Effector memory CD8-positive, alpha-beta T cell (primary cell): ENCODE data around the gene RORC.
"Not testable (repeated sequence)": the region's sequence is repeated elsewhere in the genome, so short reads cannot be mapped to it uniquely, and the experiment has no call there.

Experiments
- ATAC-seq: fragments of 150-1000 bp; cut with Tn5 transposase; replicated peaks from 2 replicates; pipeline ENCODE4 v1.10.0; 2021; ENCODE audit warnings: mild to moderate bottlenecking, moderate library complexity
- DNase-seq, 3 experiments: peaks; one replicate each; pipeline ENCODE4 v3.0.0; 2021
- H3K27ac Mint-ChIP-seq, 2 donors: one replicate each; pipeline ENCODE4 v1.8.0; 2022; ENCODE audit warnings: mild to moderate bottlenecking in 2 of 2, mixed read lengths in 2 of 2, moderate library complexity in 2 of 2
- H3K27me3 Mint-ChIP-seq, 2 donors: one replicate each; pipeline ENCODE4 v1.8.0; 2022; ENCODE audit warnings: mixed read lengths in 2 of 2
- H3K36me3 Mint-ChIP-seq: one replicate; pipeline ENCODE4 v1.8.0; 2022; ENCODE audit warnings: mild to moderate bottlenecking, moderate library complexity, mixed read lengths; ENCODE audit not compliant: insufficient read depth
- H3K4me1 Mint-ChIP-seq, 2 donors: one replicate each; pipeline ENCODE4 v1.8.0; 2022; ENCODE audit warnings: low read depth in 2 of 2, mixed read lengths in 2 of 2
- H3K4me3 Mint-ChIP-seq, 2 donors: one replicate each; pipeline ENCODE4 v1.8.0; 2022; ENCODE audit warnings: mild to moderate bottlenecking in 2 of 2, mixed read lengths in 2 of 2, moderate library complexity in 2 of 2
- H3K9me3 Mint-ChIP-seq, 2 donors: one replicate each; pipeline ENCODE4 v1.8.0; 2022; ENCODE audit warnings: mixed read lengths in 2 of 2

Gene RORC

GRCh38 chr1:151782741-151783140 lies 48.9 kb downstream of the RORC start:
- H3K27me3 Mint-ChIP-seq = no peaks in the 10 kb centered on the region
- H3K36me3 Mint-ChIP-seq = peaks cover 13% of the 10 kb centered on the region
- no peaks in the 10 kb centered on the region for H3K4me1 Mint-ChIP-seq
- H3K9me3 Mint-ChIP-seq = no peaks in the 10 kb centered on the region
- ATAC-seq (no peak), DNase-seq (no peak)
- H3K27ac Mint-ChIP-seq = no peak overlapping the region
- no peak overlapping the region for H3K4me3 Mint-ChIP-seq

GRCh38 chr1:151782026-151782425 lies 49.6 kb downstream of the RORC start:
- not testable (repeated sequence) for H3K4me3 Mint-ChIP-seq, ATAC-seq, H3K4me1 Mint-ChIP-seq, DNase-seq, H3K27me3 Mint-ChIP-seq, H3K9me3 Mint-ChIP-seq, H3K27ac Mint-ChIP-seq
- H3K36me3 Mint-ChIP-seq = peaks cover 15% of the 10 kb centered on the region

GRCh38 chr1:151780736-151781135 lies 50.9 kb downstream of the RORC start:
- not testable (repeated sequence) for ATAC-seq, H3K4me3 Mint-ChIP-seq, H3K9me3 Mint-ChIP-seq, H3K27me3 Mint-ChIP-seq, H3K27ac Mint-ChIP-seq, DNase-seq, H3K4me1 Mint-ChIP-seq
- peaks cover 20% of the 10 kb centered on the region for H3K36me3 Mint-ChIP-seq

GRCh38 chr1:151779852-151780251 lies 51.8 kb downstream of the RORC start:
- Mint-ChIP-seq H3K4me1 (no peaks in the 10 kb centered on the region), H3K4me3 (no peak overlapping the region), H3K36me3 (peaks cover 27% of the 10 kb centered on the region), H3K27ac (no peak overlapping the region), H3K27me3 (no peaks in the 10 kb centered on the region), H3K9me3 (no peaks in the 10 kb centered on the region)
- ATAC-seq (no peak), DNase-seq (no peak)

- Mint-ChIP-seq H3K4me3 (no peak overlapping the region), H3K27ac (no peak overlapping the region), H3K9me3 (no peaks in the 10 kb centered on the region), H3K36me3 (peaks cover 31% of the 10 kb centered on the region), H3K27me3 (no peaks in the 10 kb centered on the region), H3K4me1 (no peaks in the 10 kb centered on the region)
- DNase-seq (no peak), ATAC-seq (no peak)
Observed at GRCh38 chr1:151777317-151777716, 54.3 kb downstream of the RORC start.

- Mint-ChIP-seq H3K4me3 (no peak overlapping the region), H3K27ac (no peak overlapping the region), H3K27me3 (no peaks in the 10 kb centered on the region), H3K4me1 (no peaks in the 10 kb centered on the region), H3K9me3 (no peaks in the 10 kb centered on the region), H3K36me3 (peaks cover 31% of the 10 kb centered on the region)
- DNase-seq (no peak), ATAC-seq (no peak)
Observed at GRCh38 chr1:151776665-151777062, 54.9 kb downstream of the RORC start.

GRCh38 chr1:151775894-151776664 lies 55.5 kb downstream of the RORC start:
- no peak overlapping the region for H3K4me3 Mint-ChIP-seq
- DNase-seq (no peak), ATAC-seq (no peak)
- no peak overlapping the region for H3K27ac Mint-ChIP-seq
- no peaks in the 10 kb centered on the region for H3K4me1 Mint-ChIP-seq
- peaks cover 33% of the 10 kb centered on the region for H3K36me3 Mint-ChIP-seq
- no peaks in the 10 kb centered on the region for H3K27me3 Mint-ChIP-seq
- H3K9me3 Mint-ChIP-seq = no peaks in the 10 kb centered on the region

GRCh38 chr1:151774256-151774922 lies 57.2 kb downstream of the RORC start:
- no peak for DNase-seq
- H3K27ac Mint-ChIP-seq = no peak overlapping the region
- H3K36me3 Mint-ChIP-seq = peaks cover 33% of the 10 kb centered on the region
- ATAC-seq = no peak
- H3K27me3 Mint-ChIP-seq = no peaks in the 10 kb centered on the region
- no peaks in the 10 kb centered on the region for H3K9me3 Mint-ChIP-seq
- no peak overlapping the region for H3K4me3 Mint-ChIP-seq
- H3K4me1 Mint-ChIP-seq = no peaks in the 10 kb centered on the region

- Mint-ChIP-seq H3K36me3 (peaks cover 29% of the 10 kb centered on the region), H3K4me1 (no peaks in the 10 kb centered on the region), H3K4me3 (no peak overlapping the region), H3K27ac (no peak overlapping the region), H3K27me3 (no peaks in the 10 kb centered on the region), H3K9me3 (no peaks in the 10 kb centered on the region)
- DNase-seq (no peak), ATAC-seq (no peak)
Observed at GRCh38 chr1:151773702-151774101, 57.9 kb downstream of the RORC start.

- not testable (repeated sequence) for H3K36me3 Mint-ChIP-seq, H3K4me3 Mint-ChIP-seq
Observed at GRCh38 chr1:151769270-151769669, 62.3 kb downstream of the RORC start.

GRCh38 chr1:151768351-151769066 lies 63.1 kb downstream of the RORC start:
- H3K27ac Mint-ChIP-seq = not testable (repeated sequence)

More at GRCh38 chr1:151769270-151769669, 62.3 kb downstream of the RORC start:
- not testable (repeated sequence) for H3K27me3 Mint-ChIP-seq, ATAC-seq, H3K27ac Mint-ChIP-seq, H3K4me1 Mint-ChIP-seq, DNase-seq, H3K9me3 Mint-ChIP-seq

GRCh38 chr1:151763990-151764389 lies 67.6 kb downstream of the RORC start:
- H3K4me1 Mint-ChIP-seq = peaks cover 14 to 15% of the 10 kb centered on the region in 2 donors
- no peak for DNase-seq
- no peaks in the 10 kb centered on the region for H3K27me3 Mint-ChIP-seq
- no peak for ATAC-seq
- peaks cover 47% of the 10 kb centered on the region for H3K36me3 Mint-ChIP-seq
- peak overlapping the region; percentile 95 to 97 for H3K4me3 Mint-ChIP-seq
- H3K9me3 Mint-ChIP-seq = no peaks in the 10 kb centered on the region
- peak overlapping the region; percentile 97 to 98 for H3K27ac Mint-ChIP-seq

More at GRCh38 chr1:151768351-151769066, 63.1 kb downstream of the RORC start:
- DNase-seq, H3K4me3 Mint-ChIP-seq, H3K36me3 Mint-ChIP-seq, ATAC-seq, H3K27me3 Mint-ChIP-seq, H3K9me3 Mint-ChIP-seq, H3K4me1 Mint-ChIP-seq: not testable (repeated sequence)

- Mint-ChIP-seq H3K4me1 (peaks cover 14 to 15% of the 10 kb centered on the region in 2 donors), H3K9me3 (no peaks in the 10 kb centered on the region), H3K27ac (peak within 1 kb of the TSS; percentile 97 to 98), H3K27me3 (no peaks in the 10 kb centered on the region), H3K4me3 (peak within 1 kb of the TSS; percentile 95 to 97), H3K36me3 (peaks cover 53% of the 10 kb centered on the region)
- DNase-seq (peak; percentile 80 to 87 (median 80)), ATAC-seq (peak; percentile 97)
Observed at GRCh38 chr1:151762941-151763921, 68.4 kb downstream of the RORC start, which contains the start of gene MRPL9. Gene MRPL9, minus strand, starts transcription at chr1:151763496. Its CDS starts 17 bp downstream, at chr1:151763479.
